Upper lobe of right lung (tissue), 1 donor: Measurements from ENCODE around the gene CTAGE9. TPM values are rescaled to one million over a fixed set of nuclear protein-coding genes. Genes with fewer than 3 reads are reported as not detected.
"Not testable (repeated sequence)": the region's sequence is repeated elsewhere in the genome, so short reads cannot be mapped to it uniquely, and the experiment has no call there.

Experiments
- ATAC-seq: fragments of 200-7000 bp; cut with Tn5 transposase; one replicate; pipeline ENCODE4 v1.9.1; 2020; ENCODE audit warnings: mild to moderate bottlenecking, moderate library complexity
- DNase-seq: peaks from one replicate; pipeline ENCODE4 v3.0.0-alpha.2; 2020
- H3K27ac ChIP-seq: fragments of 200-600 bp; one replicate; pipeline ENCODE4 v1.8.0; 2022
- H3K27me3 ChIP-seq: fragments of 200-600 bp; one replicate; pipeline ENCODE4 v1.8.0; 2022; ENCODE audit warnings: mild to moderate bottlenecking
- H3K36me3 ChIP-seq: fragments of 200-600 bp; one replicate; pipeline ENCODE4 v1.8.0; 2022
- H3K4me1 ChIP-seq: fragments of 200-600 bp; one replicate; pipeline ENCODE4 v1.8.0; 2022
- H3K4me3 ChIP-seq: fragments of 200-600 bp; one replicate; pipeline ENCODE4 v1.8.0; 2022; ENCODE audit warnings: mild to moderate bottlenecking
- H3K9me3 ChIP-seq: fragments of 200-600 bp; one replicate; pipeline ENCODE4 v1.8.0; 2022
- CTCF ChIP-seq: fragments of 200-600 bp; IDR thresholded peaks from one replicate; pipeline ENCODE4 v1.8.0; 2022; ENCODE audit warnings: antibody characterized with exemption
- intact Hi-C: fragments of 100-400 bp; cut with DNase I; formaldehyde crosslinking; loops from one replicate; pipeline ENCODE4 v1.11.0; 2022
- long read RNA-seq: library from polyadenylated mRNA; unstranded; transcript quantifications from one replicate; pipeline ENCODE4 v2.0.0, GENCODE V29; 2021
- total RNA-seq: library from RNA; stranded (reverse); fragmentation: NEBNext Ultra II Directional; extraction: Animal tissue kit (Norgen Biotek cat#: 25700); gene quantifications from one replicate; pipeline ENCODE4 v1.2.1, GENCODE V29; 2021
- donor health status: DM: no; HTN: yes; CAD: no; lungs with severe emphysema.

CTAGE9 gene
- total RNA-seq, result not detected
- long read RNA-seq, result 0 reads

- intact Hi-C loops, H3K36me3 ChIP-seq, H3K4me3 ChIP-seq, ATAC-seq, DNase-seq, H3K4me1 ChIP-seq, H3K27ac ChIP-seq, H3K27me3 ChIP-seq, H3K9me3 ChIP-seq: not testable (repeated sequence)
Observed at GRCh38 chr6:131710917-131711316, at the start of gene CTAGE9. CTAGE9 (minus strand) TSS chr6:131711017; CDS start chr6:131711017, 0 bp downstream.

- Histone ChIP-seq H3K27me3 (no peaks in the 10 kb centered on the region), H3K9me3 (no peaks in the 10 kb centered on the region), H3K36me3 (no peaks in the 10 kb centered on the region), H3K27ac (no peak overlapping the region), H3K4me1 (no peaks in the 10 kb centered on the region), H3K4me3 (no peak overlapping the region)
- intact Hi-C loops, result no loop called here
- TF ChIP-seq CTCF, result no peak
- no peak for ATAC-seq
- no peak for DNase-seq
Observed at GRCh38 chr6:131758920-131759319, 48.1 kb upstream of the CTAGE9 start.

GRCh38 chr6:131756039-131756438, 45.2 kb upstream of the CTAGE9 start:
- ATAC-seq (no peak), DNase-seq (no peak)
- H3K9me3 ChIP-seq, result no peaks in the 10 kb centered on the region
- no peak overlapping the region for H3K4me3 ChIP-seq
- H3K36me3 ChIP-seq, result no peaks in the 10 kb centered on the region
- H3K27me3 ChIP-seq, result no peaks in the 10 kb centered on the region
- no peak overlapping the region for H3K27ac ChIP-seq
- intact Hi-C loops, result no loop called here
- no peaks in the 10 kb centered on the region for H3K4me1 ChIP-seq
- no peak for TF ChIP-seq CTCF

GRCh38 chr6:131755597-131755996, 44.8 kb upstream of the CTAGE9 start:
- TF ChIP-seq CTCF, result no peak
- Histone ChIP-seq H3K9me3 (no peaks in the 10 kb centered on the region), H3K4me3 (no peak overlapping the region), H3K27ac (no peak overlapping the region), H3K4me1 (no peaks in the 10 kb centered on the region), H3K36me3 (no peaks in the 10 kb centered on the region), H3K27me3 (no peaks in the 10 kb centered on the region)
- DNase-seq, result no peak
- intact Hi-C loops, result no loop called here
- ATAC-seq, result no peak

- no peaks in the 10 kb centered on the region for H3K27me3 ChIP-seq
- no peak overlapping the region for H3K4me3 ChIP-seq
- no peak for TF ChIP-seq CTCF
- H3K36me3 ChIP-seq, result no peaks in the 10 kb centered on the region
- H3K4me1 ChIP-seq, result no peaks in the 10 kb centered on the region
- DNase-seq, result no peak
- intact Hi-C loops, result no loop called here
- no peak for ATAC-seq
- H3K9me3 ChIP-seq, result no peaks in the 10 kb centered on the region
- no peak overlapping the region for H3K27ac ChIP-seq
Observed at GRCh38 chr6:131754715-131755567, 44.1 kb upstream of the CTAGE9 start.

- no peak for DNase-seq
- no peaks in the 10 kb centered on the region for H3K27me3 ChIP-seq
- no peaks in the 10 kb centered on the region for H3K4me1 ChIP-seq
- H3K36me3 ChIP-seq, result no peaks in the 10 kb centered on the region
- intact Hi-C loops, result no loop called here
- TF ChIP-seq CTCF, result no peak
- no peak overlapping the region for H3K27ac ChIP-seq
- ATAC-seq, result no peak
- H3K4me3 ChIP-seq, result no peak overlapping the region
- H3K9me3 ChIP-seq, result no peaks in the 10 kb centered on the region
Observed at GRCh38 chr6:131754088-131754487, 43.3 kb upstream of the CTAGE9 start.

- H3K4me1 ChIP-seq, H3K9me3 ChIP-seq, H3K4me3 ChIP-seq, ATAC-seq, DNase-seq, H3K27me3 ChIP-seq, H3K36me3 ChIP-seq, H3K27ac ChIP-seq, intact Hi-C loops: not testable (repeated sequence)
Observed at GRCh38 chr6:131751012-131751715, 40.3 kb upstream of the CTAGE9 start.
